ENCODE results near the gene ILKAP. TPM values are rescaled to one million over a fixed set of nuclear protein-coding genes. Genes with fewer than 3 reads are reported as not detected.

The ILKAP gene
- total RNA-seq, 3 donors from 2014 or later: 64.5 to 70.9 (median 66.5) TPM

DNA sequence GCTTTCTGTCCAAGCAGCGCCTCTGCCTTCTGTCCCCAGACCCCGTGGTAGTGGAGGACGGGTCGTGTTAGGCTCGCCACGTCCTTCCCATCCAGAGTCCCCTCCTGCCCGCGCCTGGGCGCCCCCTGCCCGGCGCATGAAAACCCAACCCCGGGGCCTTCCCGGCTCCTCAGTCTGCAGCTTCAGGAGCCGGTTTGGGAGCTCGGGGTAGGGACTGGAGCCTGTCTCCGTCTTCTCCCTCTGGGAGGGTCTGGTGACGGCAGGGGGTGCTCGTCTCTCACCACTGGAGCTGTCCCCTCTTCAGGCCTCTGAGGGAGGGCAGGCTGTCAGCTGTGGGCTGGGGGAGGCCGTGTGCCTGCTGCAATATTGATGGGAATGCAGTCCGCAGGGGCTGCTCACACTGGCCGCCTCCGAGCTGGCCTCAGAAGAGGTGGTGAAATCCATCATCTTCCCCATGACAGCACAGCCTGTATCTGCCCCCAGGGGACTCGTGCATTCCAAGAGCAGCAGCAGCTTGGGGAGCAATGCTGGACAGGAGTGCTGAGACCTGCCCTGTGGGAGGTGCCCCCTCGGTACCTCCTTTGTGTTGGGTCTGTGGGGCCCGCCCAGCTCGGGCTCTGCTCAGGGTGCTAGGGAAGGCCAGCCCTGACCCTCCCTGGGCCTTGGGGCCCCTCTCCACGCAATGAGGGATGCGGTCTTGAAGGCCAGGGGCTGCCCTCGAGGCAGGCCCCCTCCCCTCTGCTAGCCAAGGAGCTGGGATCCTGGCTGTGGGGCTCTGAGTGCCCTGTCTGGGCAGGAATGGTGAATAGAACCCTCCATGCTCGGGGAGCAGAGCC lies 82.8 kb downstream of the ILKAP start:
- no peak overlapping the region for H3K4me3 Mint-ChIP-seq
- ATAC-seq (no peak), DNase-seq (no peak)
- H3K27me3 Mint-ChIP-seq (ENCODE audit: low read depth): peaks cover 2% of the 10 kb centered on the region
- no peaks in the 10 kb centered on the region for H3K4me1 Mint-ChIP-seq (ENCODE audit: low read depth)
- H3K9me3 Mint-ChIP-seq: no peaks in the 10 kb centered on the region
- no peaks in the 10 kb centered on the region for H3K36me3 Mint-ChIP-seq (ENCODE audit: insufficient read depth)

Other genes starting within 250 kb of the ILKAP start
- gene UBE2F, start 236.7 kb downstream of the ILKAP start, total RNA-seq: 10 to 100 TPM; 64.2 to 66.2 (median 66.1) TPM
- gene SCLY, start 142.7 kb downstream of the ILKAP start, total RNA-seq: 10 to 100 TPM; 46.4 to 63.5 (median 60.1) TPM
- under 1 TPM; 0.08 to 0.35 (median 0.14) TPM for gene ESPNL, start 103.4 kb downstream of the ILKAP start, total RNA-seq
- not detected for gene KLHL30, start 65.0 kb downstream of the ILKAP start, total RNA-seq
- gene ERFE, start 44.7 kb downstream of the ILKAP start, total RNA-seq: under 1 TPM; 0.13 to 0.91 (median 0.22) TPM
- gene HES6, start 36.3 kb upstream of the ILKAP start, total RNA-seq: 1 to 10 TPM; 5.9 to 9.1 (median 8.0) TPM
- gene PER2, start 84.9 kb upstream of the ILKAP start, total RNA-seq: 10 to 100 TPM; 22.8 to 25.4 (median 24.6) TPM
- gene TRAF3IP1, start 116.8 kb upstream of the ILKAP start, total RNA-seq: 10 to 100 TPM; 16.4 to 19.1 (median 17.8) TPM
- gene ASB1, start 223.2 kb upstream of the ILKAP start, total RNA-seq: 10 to 100 TPM; 37.8 to 42.6 (median 41.5) TPM